Kidney (tissue), 14 donors: ENCODE data around the gene FZD10. TPM values are rescaled to one million over a fixed set of nuclear protein-coding genes. Genes with fewer than 3 reads are reported as not detected.

ENCODE experiments used
- DNase-seq, 5 donors: peaks; one replicate each; pipeline ENCODE4 v3.0.0-alpha.2; 2013 to 2020
- FAIRE-seq: peaks from 2 replicates; lab custom pipeline; 2012; peaks lifted over from hg19 to GRCh38; lab: Jason Lieb, UNC
- H3K27ac ChIP-seq, 2 donors: one replicate each; pipeline ENCODE4 v1.7.0; 2013; ENCODE audit warnings: low read depth in 2 of 2, low read length in 2 of 2, inconsistent platforms in 1 of 2
- H3K27me3 ChIP-seq: one replicate; pipeline ENCODE4 v1.7.1; 2013; ENCODE audit warnings: low read length, inconsistent platforms; ENCODE audit not compliant: control insufficient read depth, insufficient read depth
- H3K36me3 ChIP-seq, 3 donors: one replicate each; pipeline versions ENCODE4 v1.7.0 to v1.7.1; 2013; ENCODE audit warnings: low read length in 3 of 3, control low read depth in 1 of 3, inconsistent platforms in 1 of 3; ENCODE audit not compliant: insufficient read depth in 3 of 3, control insufficient read depth in 2 of 3
- H3K4me1 ChIP-seq, 3 donors: one replicate each; pipeline versions ENCODE4 v1.7.0 to v1.7.1; 2013; ENCODE audit warnings: low read length in 3 of 3, inconsistent platforms in 1 of 3, low read depth in 1 of 3; ENCODE audit not compliant: control insufficient read depth in 2 of 3, insufficient read depth in 2 of 3
- H3K4me3 ChIP-seq, 3 donors: one replicate each; pipeline versions ENCODE4 v1.7.0 to v1.8.1; 2013; ENCODE audit warnings: low read length in 3 of 3, control low read depth in 1 of 3, inconsistent platforms in 1 of 3
- H3K9ac ChIP-seq, 3 donors: one replicate each; pipeline versions ENCODE4 v1.7.0 to v1.7.1; 2013; ENCODE audit warnings: low read length in 3 of 3, control low read depth in 1 of 3, inconsistent platforms in 1 of 3
- H3K9me3 ChIP-seq, 3 donors: one replicate each; pipeline versions ENCODE4 v1.7.0 to v1.7.1; 2013; ENCODE audit warnings: low read length in 3 of 3, control low read depth in 1 of 3, inconsistent platforms in 1 of 3; ENCODE audit not compliant: control insufficient read depth in 2 of 3, insufficient read depth in 1 of 3
- intact Hi-C: fragments of 100-400 bp; cut with DNase I; formaldehyde crosslinking; loops from one replicate; pipeline ENCODE4 v1.11.1; 2022
- polyA plus RNA-seq: library from polyadenylated mRNA; stranded (reverse); fragments of 350-450 nt; fragmentation: Illumina TruSeq; extraction: RNeasy Lipid Tissue Mini Kit (QIAGEN cat#74804); gene quantifications from one replicate; pipeline ENCODE4 v1.2.3, GENCODE V29; 2014; ENCODE audit warnings: low read depth, low replicate concordance; ENCODE audit not compliant: insufficient read depth
- total RNA-seq: library from RNA; stranded (reverse); fragmentation: NEBNext Ultra II Directional; extraction: Animal tissue kit (Norgen Biotek cat#: 25700); gene quantifications from one replicate; pipeline ENCODE4 v1.2.1, GENCODE V29; 2021
- TF ChIP-seq, protein P1 (sequence below): IDR thresholded peaks from 3 replicates; pipeline ENCODE4 v1.5.1; 2012; ENCODE audit warnings: mild to moderate bottlenecking, moderate library complexity, borderline replicate concordance; ENCODE audit not compliant: insufficient read depth; ENCODE audit errors: extremely low read depth
- donor health status: control.
- donor health status: control.
- donor health status: control.
- donor health status: control.
- donor health status: control.
- donor health status: DM: yes; HTN: yes; CAD: no.
- donor health status: Normal renal cell carcinoma (clear cell type).

FZD10 gene
- total and polyA plus RNA-seq, 2 donors from 2014 or later: 0.11 to 0.57 TPM

DNA sequence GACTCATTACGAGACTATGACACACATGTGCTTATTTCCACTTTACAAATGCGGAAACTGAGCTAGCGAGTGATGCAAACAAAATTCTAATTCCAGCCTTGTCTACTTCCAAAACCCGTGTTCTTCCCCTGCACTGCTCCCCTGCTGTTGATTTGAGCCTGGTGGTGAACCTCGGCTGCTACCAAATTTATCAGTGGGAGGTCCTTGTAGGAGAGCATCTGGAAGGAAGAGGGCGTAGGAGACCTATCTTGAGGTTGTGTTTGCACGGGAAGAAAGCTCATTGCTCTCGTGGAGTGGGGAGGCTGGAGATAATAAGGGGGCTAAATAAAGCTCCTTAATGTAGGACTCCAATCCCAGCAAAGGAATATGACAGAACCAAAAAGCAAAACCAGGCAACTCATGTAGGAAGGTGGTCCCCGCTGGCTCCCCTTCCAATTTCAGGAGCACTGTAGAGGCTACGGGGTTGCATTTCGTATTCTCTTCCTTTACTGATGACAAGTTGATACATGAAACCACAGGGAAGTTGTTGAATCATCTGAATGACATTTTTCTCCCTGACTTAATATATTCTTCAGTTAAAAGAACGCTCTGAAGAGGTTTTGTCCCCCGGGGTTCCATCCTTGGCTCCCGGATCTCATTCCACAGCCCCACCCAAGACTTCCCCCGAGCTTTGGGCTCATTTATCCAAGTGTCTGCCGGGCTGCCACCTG lies 52.6 kb downstream of the FZD10 start:
- Histone ChIP-seq H3K9me3 (no peaks in the 10 kb centered on the region), H3K27me3 (no peaks in the 10 kb centered on the region), H3K36me3 (no peaks in the 10 kb centered on the region), H3K9ac (no peak overlapping the region), H3K4me3 (no peak overlapping the region), H3K4me1 (no peaks in the 10 kb centered on the region), H3K27ac (no peak overlapping the region)
- TF ChIP-seq, protein P1, sequence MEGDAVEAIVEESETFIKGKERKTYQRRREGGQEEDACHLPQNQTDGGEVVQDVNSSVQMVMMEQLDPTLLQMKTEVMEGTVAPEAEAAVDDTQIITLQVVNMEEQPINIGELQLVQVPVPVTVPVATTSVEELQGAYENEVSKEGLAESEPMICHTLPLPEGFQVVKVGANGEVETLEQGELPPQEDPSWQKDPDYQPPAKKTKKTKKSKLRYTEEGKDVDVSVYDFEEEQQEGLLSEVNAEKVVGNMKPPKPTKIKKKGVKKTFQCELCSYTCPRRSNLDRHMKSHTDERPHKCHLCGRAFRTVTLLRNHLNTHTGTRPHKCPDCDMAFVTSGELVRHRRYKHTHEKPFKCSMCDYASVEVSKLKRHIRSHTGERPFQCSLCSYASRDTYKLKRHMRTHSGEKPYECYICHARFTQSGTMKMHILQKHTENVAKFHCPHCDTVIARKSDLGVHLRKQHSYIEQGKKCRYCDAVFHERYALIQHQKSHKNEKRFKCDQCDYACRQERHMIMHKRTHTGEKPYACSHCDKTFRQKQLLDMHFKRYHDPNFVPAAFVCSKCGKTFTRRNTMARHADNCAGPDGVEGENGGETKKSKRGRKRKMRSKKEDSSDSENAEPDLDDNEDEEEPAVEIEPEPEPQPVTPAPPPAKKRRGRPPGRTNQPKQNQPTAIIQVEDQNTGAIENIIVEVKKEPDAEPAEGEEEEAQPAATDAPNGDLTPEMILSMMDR: no peak
- no peak for FAIRE-seq
- DNase-seq: no peak
- intact Hi-C loops: no loop called here

Other genes starting within 250 kb of the FZD10 start
- 0.31 TPM for gene PIWIL1, start 175.4 kb downstream of the FZD10 start, total RNA-seq
- 0.15 TPM for gene PIWIL1, start 175.4 kb downstream of the FZD10 start, polyA plus RNA-seq